ENCODE measurements around the gene PDIA2.
"Not testable (repeated sequence)": the region's sequence is repeated elsewhere in the genome, so short reads cannot be mapped to it uniquely, and the experiment has no call there.

Gene PDIA2

DNA sequence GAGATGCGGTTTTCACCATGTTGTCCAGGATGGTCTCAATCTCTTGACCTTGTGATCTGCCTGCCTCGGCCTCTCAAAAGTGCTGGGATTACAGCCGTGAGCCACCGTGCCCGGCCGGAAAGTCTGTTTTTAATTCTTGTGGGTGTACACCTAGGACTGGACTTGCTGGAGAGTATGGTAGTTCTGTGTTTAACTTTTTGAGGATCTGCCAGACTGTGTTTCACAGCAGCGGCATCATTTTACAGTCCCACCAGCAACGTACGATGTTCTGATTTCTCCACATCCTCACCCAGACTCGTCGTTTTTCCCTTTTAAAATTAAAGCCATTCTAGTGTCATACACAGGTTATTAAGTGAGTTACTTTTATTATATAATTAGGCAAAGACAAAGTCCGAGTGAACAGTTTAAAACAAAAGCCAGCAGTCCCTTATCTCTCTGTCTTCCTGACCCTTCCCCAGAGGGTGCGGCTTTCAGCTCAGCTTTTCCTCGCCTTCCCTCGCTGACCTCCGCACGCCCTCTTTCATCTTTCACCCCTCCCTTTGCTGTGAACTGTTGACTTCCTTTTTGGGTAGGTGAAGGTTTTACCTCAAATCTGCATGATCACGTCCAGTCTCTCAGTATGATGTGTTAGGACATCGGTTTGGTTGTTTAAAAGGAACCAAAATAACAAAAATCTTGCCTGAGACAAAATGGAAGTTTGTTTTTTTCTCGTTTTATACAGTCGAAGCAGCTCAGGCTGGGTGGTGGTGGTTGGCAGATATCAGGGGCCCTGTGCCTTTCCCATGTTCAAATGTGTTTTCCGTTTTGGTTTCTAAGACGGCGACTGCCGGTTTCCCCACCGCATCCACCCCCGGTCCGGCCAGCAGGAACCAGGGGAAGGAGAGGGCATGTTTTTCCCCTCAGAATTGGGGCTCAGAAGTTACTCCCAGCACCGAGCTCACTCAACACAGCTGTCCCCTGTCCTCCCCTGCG lies 30.3 kb upstream of the PDIA2 start:
- DNase-seq = no peak

DNA sequence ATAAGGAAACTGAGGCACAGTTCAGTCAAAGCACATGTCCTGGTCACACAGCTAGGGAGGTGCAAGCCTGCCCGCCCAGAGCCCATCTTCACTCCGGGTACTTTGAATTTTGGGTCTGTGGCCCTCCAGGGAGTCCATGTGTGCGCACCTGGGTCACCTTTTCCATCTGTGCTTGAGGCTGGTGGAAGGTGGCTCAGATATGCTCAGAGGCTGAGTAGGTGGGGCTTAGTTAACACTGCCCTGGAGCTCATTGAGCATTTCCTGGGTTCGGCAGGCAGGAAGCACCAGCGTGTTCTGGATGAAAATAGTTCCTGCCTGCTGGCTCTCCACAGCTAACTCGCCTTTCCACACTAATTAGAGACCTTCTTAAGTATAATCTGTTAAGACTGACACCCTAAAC lies 29.1 kb upstream of the PDIA2 start:
- no peaks in the 10 kb centered on the region for H3K9me3 ChIP-seq (ENCODE audit: control insufficient read depth, low read length)
- no peak for DNase-seq
- no peaks in the 10 kb centered on the region for H3K27me3 ChIP-seq (replicated peaks; ENCODE audit: control insufficient read depth, insufficient read depth, low read length, poor library complexity, severe bottlenecking)
- peaks cover 13% of the 10 kb centered on the region for H3K4me1 ChIP-seq (ENCODE audit: control insufficient read depth, insufficient read depth, low read length, poor library complexity, severe bottlenecking)
- peaks cover 5% of the 10 kb centered on the region for H3K36me3 ChIP-seq (ENCODE audit: control insufficient read depth, insufficient read depth, low read length)
- H3K27ac ChIP-seq (ENCODE audit: insufficient read depth, low read length, poor library complexity, severe bottlenecking) = no peak overlapping the region
- no peak overlapping the region for H3K4me3 ChIP-seq (ENCODE audit: insufficient read depth, low read depth, low read length, poor library complexity, severe bottlenecking)

More for the DNA sequence above, 30.3 kb upstream of the PDIA2 start:
- no peaks in the 10 kb centered on the region for H3K9me3 ChIP-seq (ENCODE audit: control insufficient read depth, low read length)
- peaks cover 5% of the 10 kb centered on the region for H3K36me3 ChIP-seq (ENCODE audit: control insufficient read depth, insufficient read depth, low read length)
- H3K27ac ChIP-seq (ENCODE audit: insufficient read depth, low read length, poor library complexity, severe bottlenecking) = peak overlapping the region; percentile 46
- no peaks in the 10 kb centered on the region for H3K27me3 ChIP-seq (replicated peaks; ENCODE audit: control insufficient read depth, insufficient read depth, low read length, poor library complexity, severe bottlenecking)
- H3K4me3 ChIP-seq (ENCODE audit: insufficient read depth, low read depth, low read length, poor library complexity, severe bottlenecking) = peak overlapping the region; percentile 38
- H3K4me1 ChIP-seq (ENCODE audit: control insufficient read depth, insufficient read depth, low read length, poor library complexity, severe bottlenecking) = peaks cover 13% of the 10 kb centered on the region

DNA sequence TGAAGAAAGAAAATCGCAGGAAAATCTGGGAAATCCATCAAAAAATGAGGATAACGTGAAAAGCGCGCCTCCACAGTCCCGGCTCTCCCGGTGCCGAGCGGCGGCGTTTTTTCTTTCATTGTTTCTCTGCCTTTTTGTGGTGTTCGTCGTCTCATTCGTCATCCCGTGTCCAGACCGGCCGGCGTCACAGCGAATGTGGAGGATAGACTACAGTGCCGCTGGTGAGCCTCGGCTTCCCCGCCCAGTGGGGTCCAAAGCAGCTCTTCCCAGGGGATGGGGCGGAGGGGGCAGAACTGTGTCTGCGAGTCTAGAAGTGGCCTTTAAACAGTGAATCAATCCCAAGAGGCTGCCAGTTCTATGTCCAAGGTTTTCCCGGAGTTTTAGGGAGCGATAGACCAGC lies 28.5 kb upstream of the PDIA2 start:
- Histone ChIP-seq H3K4me1 (ENCODE audit: control insufficient read depth, insufficient read depth, low read length, poor library complexity, severe bottlenecking) (peaks cover 13% of the 10 kb centered on the region), H3K4me3 (ENCODE audit: insufficient read depth, low read depth, low read length, poor library complexity, severe bottlenecking) (no peak overlapping the region), H3K27me3 (replicated peaks; ENCODE audit: control insufficient read depth, insufficient read depth, low read length, poor library complexity, severe bottlenecking) (no peaks in the 10 kb centered on the region), H3K27ac (ENCODE audit: insufficient read depth, low read length, poor library complexity, severe bottlenecking) (no peak overlapping the region), H3K36me3 (ENCODE audit: control insufficient read depth, insufficient read depth, low read length) (peaks cover 5% of the 10 kb centered on the region), H3K9me3 (ENCODE audit: control insufficient read depth, low read length) (no peaks in the 10 kb centered on the region)
- DNase-seq = no peak

DNA sequence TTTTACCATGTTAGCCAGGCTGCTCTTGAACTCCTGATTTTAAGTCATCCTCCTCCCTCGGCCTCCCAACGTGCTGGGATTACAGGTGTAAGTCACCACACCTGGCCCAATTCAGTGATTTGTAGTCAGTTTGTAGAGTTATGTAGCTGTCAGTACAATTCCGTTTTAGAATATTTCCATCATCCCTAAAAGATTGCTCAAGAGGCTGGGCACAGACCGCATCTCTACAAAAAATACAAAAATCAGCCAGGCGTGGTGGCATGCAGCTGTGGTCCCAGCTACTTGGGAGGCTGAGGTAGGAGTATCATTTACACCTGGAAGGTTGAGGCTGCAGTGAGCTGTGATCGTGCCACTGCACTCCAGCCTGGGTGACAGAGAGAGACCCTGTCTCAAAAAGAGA lies 27.8 kb upstream of the PDIA2 start:
- Histone ChIP-seq H3K9me3 (ENCODE audit: control insufficient read depth, low read length) (no peaks in the 10 kb centered on the region), H3K4me3 (ENCODE audit: insufficient read depth, low read depth, low read length, poor library complexity, severe bottlenecking) (no peak overlapping the region), H3K36me3 (ENCODE audit: control insufficient read depth, insufficient read depth, low read length) (peaks cover 5% of the 10 kb centered on the region), H3K27me3 (replicated peaks; ENCODE audit: control insufficient read depth, insufficient read depth, low read length, poor library complexity, severe bottlenecking) (no peaks in the 10 kb centered on the region), H3K4me1 (ENCODE audit: control insufficient read depth, insufficient read depth, low read length, poor library complexity, severe bottlenecking) (peaks cover 13% of the 10 kb centered on the region), H3K27ac (ENCODE audit: insufficient read depth, low read length, poor library complexity, severe bottlenecking) (no peak overlapping the region)
- DNase-seq = no peak

DNA sequence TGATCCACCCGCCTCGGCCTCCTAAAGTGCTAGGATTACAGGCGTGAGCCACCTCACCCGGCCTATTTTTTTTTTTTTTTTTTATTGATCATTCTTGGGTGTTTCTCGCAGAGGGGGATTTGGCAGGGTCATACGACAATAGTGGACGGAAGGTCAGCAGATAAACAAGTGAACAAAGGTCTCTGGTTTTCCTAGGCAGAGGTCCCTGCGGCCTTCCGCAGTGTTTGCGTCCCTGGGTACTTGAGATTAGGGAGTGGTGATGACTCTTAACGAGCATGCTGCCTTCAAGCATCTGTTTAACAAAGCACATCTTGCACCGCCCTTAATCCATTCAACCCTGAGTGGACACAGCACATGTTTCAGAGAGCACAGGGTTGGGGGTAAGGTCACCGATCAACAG lies 24.9 kb upstream of the PDIA2 start:
- H3K27me3 ChIP-seq (replicated peaks; ENCODE audit: control insufficient read depth, insufficient read depth, low read length, poor library complexity, severe bottlenecking); H3K27ac ChIP-seq (ENCODE audit: insufficient read depth, low read length, poor library complexity, severe bottlenecking); H3K4me1 ChIP-seq (ENCODE audit: control insufficient read depth, insufficient read depth, low read length, poor library complexity, severe bottlenecking); DNase-seq; H3K9me3 ChIP-seq (ENCODE audit: control insufficient read depth, low read length); H3K4me3 ChIP-seq (ENCODE audit: insufficient read depth, low read depth, low read length, poor library complexity, severe bottlenecking): not testable (repeated sequence)
- H3K36me3 ChIP-seq (ENCODE audit: control insufficient read depth, insufficient read depth, low read length) = peaks cover 21% of the 10 kb centered on the region

DNA sequence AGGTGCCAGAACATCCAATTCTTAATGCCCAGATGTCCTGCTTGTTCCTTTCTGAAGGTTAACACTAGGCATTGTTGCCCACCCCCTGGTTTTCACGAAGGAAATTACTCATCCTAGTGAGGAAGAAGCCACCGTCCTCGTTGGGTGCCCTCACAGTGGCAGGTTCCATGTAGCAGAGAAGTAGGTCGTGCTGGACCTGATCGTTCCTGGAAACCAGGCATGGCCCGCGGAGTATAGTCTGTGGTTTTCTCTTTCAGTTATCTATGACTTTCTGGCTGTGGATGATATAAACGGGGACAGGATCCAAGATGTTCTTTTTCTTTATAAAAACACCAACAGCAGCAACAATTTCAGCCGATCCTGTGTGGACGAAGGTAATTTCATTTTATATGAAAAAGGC lies 23.7 kb upstream of the PDIA2 start:
- Histone ChIP-seq H3K36me3 (ENCODE audit: control insufficient read depth, insufficient read depth, low read length) (peaks cover 31% of the 10 kb centered on the region), H3K4me1 (ENCODE audit: control insufficient read depth, insufficient read depth, low read length, poor library complexity, severe bottlenecking) (peaks cover under 1% of the 10 kb centered on the region), H3K27me3 (replicated peaks; ENCODE audit: control insufficient read depth, insufficient read depth, low read length, poor library complexity, severe bottlenecking) (no peaks in the 10 kb centered on the region), H3K27ac (ENCODE audit: insufficient read depth, low read length, poor library complexity, severe bottlenecking) (no peak overlapping the region), H3K4me3 (ENCODE audit: insufficient read depth, low read depth, low read length, poor library complexity, severe bottlenecking) (no peak overlapping the region), H3K9me3 (ENCODE audit: control insufficient read depth, low read length) (no peaks in the 10 kb centered on the region)
- DNase-seq = no peak

DNA sequence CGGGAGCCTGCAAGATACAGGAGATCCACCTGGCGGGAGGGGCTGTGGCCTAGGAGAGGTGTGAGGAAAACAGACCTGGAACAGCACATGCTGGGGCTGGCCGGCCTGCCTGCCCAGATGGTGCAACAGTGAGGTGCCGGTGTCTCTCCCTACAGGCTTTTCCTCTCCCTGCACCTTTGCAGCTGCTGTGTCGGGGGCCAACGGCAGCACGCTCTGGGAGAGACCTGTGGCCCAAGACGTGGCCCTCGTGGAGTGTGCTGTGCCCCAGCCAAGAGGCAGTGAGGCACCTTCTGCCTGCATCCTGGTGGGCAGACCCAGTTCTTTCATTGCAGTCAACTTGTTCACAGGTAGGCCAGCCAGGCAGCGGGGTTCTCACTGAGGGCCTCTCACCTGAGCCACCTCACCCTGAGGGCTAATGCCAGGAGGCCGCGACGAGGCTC lies 23.1 kb upstream of the PDIA2 start:
- Histone ChIP-seq H3K36me3 (ENCODE audit: control insufficient read depth, insufficient read depth, low read length) (peaks cover 32% of the 10 kb centered on the region), H3K9me3 (ENCODE audit: control insufficient read depth, low read length) (no peaks in the 10 kb centered on the region), H3K4me3 (ENCODE audit: insufficient read depth, low read depth, low read length, poor library complexity, severe bottlenecking) (no peak overlapping the region), H3K27ac (ENCODE audit: insufficient read depth, low read length, poor library complexity, severe bottlenecking) (no peak overlapping the region), H3K27me3 (replicated peaks; ENCODE audit: control insufficient read depth, insufficient read depth, low read length, poor library complexity, severe bottlenecking) (no peaks in the 10 kb centered on the region), H3K4me1 (ENCODE audit: control insufficient read depth, insufficient read depth, low read length, poor library complexity, severe bottlenecking) (no peaks in the 10 kb centered on the region)
- DNase-seq = no peak

DNA sequence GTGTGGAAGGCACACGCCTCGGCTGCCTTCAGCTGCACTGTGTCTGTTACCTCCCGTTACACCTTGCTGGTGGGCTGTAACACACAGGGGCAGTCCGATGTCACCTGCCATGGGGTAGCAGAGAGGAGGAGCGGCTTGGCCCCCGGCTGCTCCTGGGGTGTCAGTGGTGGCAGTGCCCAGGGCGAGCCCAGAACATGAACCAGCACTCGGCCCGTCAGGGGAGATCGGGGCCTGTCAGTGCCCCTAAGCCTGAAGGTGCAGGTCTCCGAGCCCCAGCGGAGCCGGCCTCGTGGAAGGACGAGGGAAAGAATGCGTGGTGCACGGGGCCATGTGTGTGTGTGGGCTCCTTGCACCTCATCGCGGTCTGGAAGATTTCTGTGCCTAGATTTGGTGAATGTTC lies 22.6 kb upstream of the PDIA2 start:
- no peaks in the 10 kb centered on the region for H3K27me3 ChIP-seq (replicated peaks; ENCODE audit: control insufficient read depth, insufficient read depth, low read length, poor library complexity, severe bottlenecking)
- no peaks in the 10 kb centered on the region for H3K4me1 ChIP-seq (ENCODE audit: control insufficient read depth, insufficient read depth, low read length, poor library complexity, severe bottlenecking)
- H3K27ac ChIP-seq (ENCODE audit: insufficient read depth, low read length, poor library complexity, severe bottlenecking) = no peak overlapping the region
- DNase-seq = no peak
- H3K4me3 ChIP-seq (ENCODE audit: insufficient read depth, low read depth, low read length, poor library complexity, severe bottlenecking) = no peak overlapping the region
- peaks cover 35% of the 10 kb centered on the region for H3K36me3 ChIP-seq (ENCODE audit: control insufficient read depth, insufficient read depth, low read length)
- H3K9me3 ChIP-seq (ENCODE audit: control insufficient read depth, low read length) = no peaks in the 10 kb centered on the region

DNA sequence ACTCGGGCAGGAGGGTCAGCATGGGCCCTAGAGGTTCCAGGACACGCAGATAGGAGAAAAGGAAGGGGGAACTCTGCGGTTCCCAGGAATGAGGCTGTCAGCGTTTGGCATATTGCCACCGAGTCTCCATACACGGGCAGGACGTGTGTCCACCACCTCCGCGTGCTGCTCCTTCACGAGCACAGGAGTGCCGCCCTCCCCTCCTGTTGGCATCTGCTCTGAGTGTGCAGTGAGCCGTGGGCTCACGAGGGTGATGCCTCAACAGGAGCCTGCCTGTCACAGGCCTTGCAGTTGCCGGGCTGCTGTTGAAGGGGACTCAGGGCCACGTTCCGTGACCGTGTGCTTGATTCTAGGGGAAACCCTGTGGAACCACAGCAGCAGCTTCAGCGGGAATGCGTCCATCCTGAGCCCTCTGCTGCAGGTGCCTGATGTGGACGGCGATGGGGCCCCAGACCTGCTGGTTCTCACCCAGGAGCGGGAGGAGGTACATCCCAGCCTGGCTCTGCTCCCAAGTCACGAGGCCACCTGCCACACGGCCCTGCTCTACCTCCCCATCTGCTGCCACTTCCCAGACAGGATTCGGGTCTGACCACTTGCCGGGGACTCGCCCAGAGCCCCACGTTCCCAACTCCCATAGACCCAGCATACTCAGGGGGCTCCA lies 21.8 kb upstream of the PDIA2 start:
- DNase-seq = no peak
- H3K4me3 ChIP-seq (ENCODE audit: insufficient read depth, low read depth, low read length, poor library complexity, severe bottlenecking) = no peak overlapping the region
- H3K27ac ChIP-seq (ENCODE audit: insufficient read depth, low read length, poor library complexity, severe bottlenecking) = no peak overlapping the region
- no peaks in the 10 kb centered on the region for H3K9me3 ChIP-seq (ENCODE audit: control insufficient read depth, low read length)
- H3K36me3 ChIP-seq (ENCODE audit: control insufficient read depth, insufficient read depth, low read length) = peaks cover 30% of the 10 kb centered on the region
- H3K4me1 ChIP-seq (ENCODE audit: control insufficient read depth, insufficient read depth, low read length, poor library complexity, severe bottlenecking) = no peaks in the 10 kb centered on the region
- no peaks in the 10 kb centered on the region for H3K27me3 ChIP-seq (replicated peaks; ENCODE audit: control insufficient read depth, insufficient read depth, low read length, poor library complexity, severe bottlenecking)

DNA sequence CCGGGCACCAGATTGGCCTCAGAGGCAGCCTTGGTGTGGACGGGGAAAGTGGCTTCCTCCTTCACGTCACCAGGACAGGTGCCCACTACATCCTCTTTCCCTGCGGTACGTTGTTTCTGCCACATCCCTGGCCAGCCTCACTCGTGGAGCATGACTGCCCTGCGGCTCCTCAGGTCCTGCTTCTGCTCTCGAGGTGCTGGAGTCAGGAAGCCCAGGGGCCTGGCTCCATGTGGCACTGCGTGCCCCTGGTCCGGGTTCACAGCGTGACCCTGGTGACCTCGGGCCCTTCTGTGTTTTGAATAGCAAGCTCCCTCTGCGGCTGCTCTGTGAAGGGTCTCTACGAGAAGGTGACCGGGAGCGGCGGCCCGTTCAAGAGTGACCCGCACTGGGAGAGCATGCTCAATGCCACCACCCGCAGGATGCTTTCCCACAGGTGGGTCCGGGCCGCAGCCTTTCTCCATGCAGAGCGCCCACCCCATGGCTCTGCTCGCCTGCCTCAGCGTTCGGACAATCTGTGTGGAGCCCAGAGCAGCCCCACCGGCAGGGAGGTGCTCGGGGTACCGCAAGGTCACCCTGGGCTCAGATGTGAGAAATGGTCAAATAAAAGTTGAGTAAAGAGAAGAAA lies 20.7 kb upstream of the PDIA2 start:
- no peaks in the 10 kb centered on the region for H3K27me3 ChIP-seq (replicated peaks; ENCODE audit: control insufficient read depth, insufficient read depth, low read length, poor library complexity, severe bottlenecking)
- H3K27ac ChIP-seq (ENCODE audit: insufficient read depth, low read length, poor library complexity, severe bottlenecking) = no peak overlapping the region
- DNase-seq = no peak
- H3K4me1 ChIP-seq (ENCODE audit: control insufficient read depth, insufficient read depth, low read length, poor library complexity, severe bottlenecking) = no peaks in the 10 kb centered on the region
- no peaks in the 10 kb centered on the region for H3K9me3 ChIP-seq (ENCODE audit: control insufficient read depth, low read length)
- H3K4me3 ChIP-seq (ENCODE audit: insufficient read depth, low read depth, low read length, poor library complexity, severe bottlenecking) = no peak overlapping the region
- peaks cover 30% of the 10 kb centered on the region for H3K36me3 ChIP-seq (ENCODE audit: control insufficient read depth, insufficient read depth, low read length)

Measured in effector memory CD4-positive, alpha-beta T cell (primary cell).